Measurements from ENCODE around the gene STEAP1B.

The STEAP1B gene

GRCh38 chr7:22427855-22428254, 72.1 kb downstream of the STEAP1B start:
- H3K4me3 ChIP-seq (ENCODE audit: low read depth, low read length), result no peak overlapping the region
- TF ChIP-seq CTCF (IDR thresholded peaks at IDR 0.05; ENCODE audit: low read depth, low read length, missing control alignments), result no peak
- in situ Hi-C loops (cut with HindIII; ENCODE audit: low sequenced_read_pairs), result no loop called here
- no peak for DNase-seq (ENCODE audit: low read depth)

- H3K4me3 ChIP-seq (ENCODE audit: low read depth, low read length), result no peak overlapping the region
- in situ Hi-C loops (cut with HindIII; ENCODE audit: low sequenced_read_pairs), result no loop called here
- no peak for TF ChIP-seq CTCF (IDR thresholded peaks at IDR 0.05; ENCODE audit: low read depth, low read length, missing control alignments)
- no peak for DNase-seq (ENCODE audit: low read depth)
Measured at GRCh38 chr7:22427104-22427503, 72.9 kb downstream of the STEAP1B start.

GRCh38 chr7:22426463-22427094, 73.4 kb downstream of the STEAP1B start:
- TF ChIP-seq CTCF (IDR thresholded peaks at IDR 0.05; ENCODE audit: low read depth, low read length, missing control alignments), result no peak
- in situ Hi-C loops (cut with HindIII; ENCODE audit: low sequenced_read_pairs), result no loop called here
- no peak overlapping the region for H3K4me3 ChIP-seq (ENCODE audit: low read depth, low read length)
- DNase-seq (ENCODE audit: low read depth), result no peak

GRCh38 chr7:22425361-22425760, 74.6 kb downstream of the STEAP1B start:
- in situ Hi-C loops (cut with HindIII; ENCODE audit: low sequenced_read_pairs), result no loop called here
- TF ChIP-seq CTCF (IDR thresholded peaks at IDR 0.05; ENCODE audit: low read depth, low read length, missing control alignments), result no peak
- DNase-seq (ENCODE audit: low read depth), result no peak
- no peak overlapping the region for H3K4me3 ChIP-seq (ENCODE audit: low read depth, low read length)

- no peak overlapping the region for H3K4me3 ChIP-seq (ENCODE audit: low read depth, low read length)
- no peak for TF ChIP-seq CTCF (IDR thresholded peaks at IDR 0.05; ENCODE audit: low read depth, low read length, missing control alignments)
- in situ Hi-C loops (cut with HindIII; ENCODE audit: low sequenced_read_pairs), result no loop called here
- DNase-seq (ENCODE audit: low read depth), result no peak
Measured at GRCh38 chr7:22422831-22423615, 77.0 kb downstream of the STEAP1B start.

GRCh38 chr7:22420973-22421635, 78.9 kb downstream of the STEAP1B start:
- H3K4me3 ChIP-seq (ENCODE audit: low read depth, low read length), result no peak overlapping the region
- in situ Hi-C loops (cut with HindIII; ENCODE audit: low sequenced_read_pairs), result no loop called here
- DNase-seq (ENCODE audit: low read depth), result no peak
- no peak for TF ChIP-seq CTCF (IDR thresholded peaks at IDR 0.05; ENCODE audit: low read depth, low read length, missing control alignments)
